ENCODE results near the gene AKNAD1.

GRCh38 chr1:108799001-108799400 lies 57.9 kb downstream of the AKNAD1 start:
- no peak for TF ChIP-seq EZH2 (IDR thresholded peaks at IDR 0.05; ENCODE audit: borderline replicate concordance, low read depth, low read length, severe bottlenecking)
- no peak for TF ChIP-seq CTCF (IDR thresholded peaks at IDR 0.05; ENCODE audit: borderline replicate concordance, extremely low read depth, low read length, poor library complexity, severe bottlenecking)
